A673 (cell line): ENCODE results near the gene SLC22A23.

Source experiments
- CTCF ChIP-seq: fragments of 300-800, 200-600 bp; sonication (generic); conservative IDR thresholded peaks from 2 replicates; pipeline ENCODE4 v1.5.1; 2017; ENCODE audit warnings: low read depth, mild to moderate bottlenecking, antibody characterized with exemption, low read length, moderate library complexity, mixed read lengths
- EZH2 ChIP-seq: fragments of 200-600 bp; sonication (generic); IDR thresholded peaks from 2 replicates; pipeline ENCODE4 v1.6.1; 2017; ENCODE audit warnings: borderline replicate concordance, low read depth, mild to moderate bottlenecking, mixed read lengths, antibody characterized with exemption, low read length; ENCODE audit not compliant: poor library complexity, severe bottlenecking

GRCh38 chr6:3266170-3266569 lies 190.7 kb downstream of the SLC22A23 start:
- TF ChIP-seq CTCF (no peak), EZH2 (no peak)
